BLaER1 treated with 17β-estradiol and CSF1 and Interleukin-3, amounts not matched to agents 10 nM and 100 nM (cell line): ENCODE results near the gene PIK3CD.
"Not testable (repeated sequence)": the region's sequence is repeated elsewhere in the genome, so short reads cannot be mapped to it uniquely, and the experiment has no call there.

Experiments
- H3K27ac ChIP-seq, 11 experiments: shearing (Covaris generic); formaldehyde crosslinking; 2 replicates each; pipeline ENCODE4 v1.8.1; 2022
- H3K27me3 ChIP-seq, 11 experiments: shearing (Covaris generic); formaldehyde crosslinking; 2 replicates each; pipeline ENCODE4 v1.8.1; 2022
- H3K36me3 ChIP-seq, 11 experiments: shearing (Covaris generic); formaldehyde crosslinking; 2 replicates each; pipeline ENCODE4 v1.8.1; 2022
- H3K4me1 ChIP-seq, 10 experiments: shearing (Covaris generic); formaldehyde crosslinking; 2 replicates each; pipeline ENCODE4 v1.8.1; 2022
- H3K4me2 ChIP-seq, 11 experiments: shearing (Covaris generic); formaldehyde crosslinking; 2 replicates each; pipeline ENCODE4 v1.8.1; 2022
- H3K4me3 ChIP-seq, 10 experiments: shearing (Covaris generic); formaldehyde crosslinking; 2 replicates each; pipeline ENCODE4 v1.8.1; 2022
- H3K9ac ChIP-seq, 11 experiments: shearing (Covaris generic); formaldehyde crosslinking; 2 replicates each; pipeline ENCODE4 v1.8.1; 2022
- H3K9me3 ChIP-seq, 11 experiments: shearing (Covaris generic); formaldehyde crosslinking; replicated peaks in 1 of 11; 2 replicates each; pipeline ENCODE4 v1.8.1; 2022
- H4K20me1 ChIP-seq, 11 experiments: shearing (Covaris generic); formaldehyde crosslinking; 2 replicates each; pipeline ENCODE4 v1.8.1; 2022
- Cebpa-rat ChIP-seq, 11 experiments: shearing (Covaris generic); IDR thresholded peaks; 2 replicates each; pipeline ENCODE4 v1.8.1; 2022

PIK3CD gene

GRCh38 chr1:9706178-9706577 lies 54.6 kb downstream of the PIK3CD start:
- H4K20me1 ChIP-seq: peaks cover 29 to 100% (median 89%) of the 10 kb centered on the region in 11 experiments; a peak in 21 of 22 replicates
- H3K36me3 ChIP-seq: peaks cover 58 to 100% (median 89%) of the 10 kb centered on the region in 11 experiments
- TF ChIP-seq Cebpa-rat (IDR thresholded peaks at IDR 0.05): no peak

GRCh38 chr1:9710037-9710436 lies 58.5 kb downstream of the PIK3CD start:
- Histone ChIP-seq H4K20me1 (peaks cover 50 to 100% (median 90%) of the 10 kb centered on the region in 11 experiments), H3K4me3 (no peak overlapping the region), H3K36me3 (peaks cover 72 to 100% (median 90%) of the 10 kb centered on the region in 11 experiments), H3K27me3 (no peaks in the 10 kb centered on the region), H3K27ac (no peak overlapping the region), H3K4me1 (peaks cover 26 to 82% (median 55%) of the 10 kb centered on the region in 10 experiments), H3K9me3 (no peaks in the 10 kb centered on the region), H3K9ac (no peak overlapping the region), H3K4me2 (no peak overlapping the region)
- no peak for TF ChIP-seq Cebpa-rat (IDR thresholded peaks at IDR 0.05)

More at GRCh38 chr1:9706178-9706577, 54.6 kb downstream of the PIK3CD start:
- H3K4me3 ChIP-seq: no peak overlapping the region
- H3K4me2 ChIP-seq: peak overlapping the region in 5 of 11 experiments; percentile 29 to 70 (median 67); a peak in 9 of 22 replicates
- H3K9me3 ChIP-seq: peaks cover 5 to 28% (median 20%) of the 10 kb centered on the region in 11 experiments; a peak in 21 of 22 replicates
- H3K27me3 ChIP-seq: no peaks in the 10 kb centered on the region
- peak overlapping the region in 1 of 11 experiments; percentile 21; a peak in 1 of 22 replicates for H3K9ac ChIP-seq
- H3K4me1 ChIP-seq: peaks cover 42 to 80% (median 55%) of the 10 kb centered on the region in 10 experiments
- peak overlapping the region in 4 of 11 experiments; percentile 48 to 76 (median 74); a peak in 6 of 22 replicates for H3K27ac ChIP-seq

GRCh38 chr1:9711466-9712020 lies 60.0 kb downstream of the PIK3CD start:
- Histone ChIP-seq H3K27me3 (no peaks in the 10 kb centered on the region), H4K20me1 (peaks cover 58 to 100% (median 95%) of the 10 kb centered on the region in 11 experiments), H3K4me3 (no peak overlapping the region), H3K4me2 (peak overlapping the region in 1 of 11 experiments; percentile 39; a peak in 3 of 22 replicates), H3K36me3 (peaks cover 86 to 100% (median 97%) of the 10 kb centered on the region in 11 experiments), H3K9me3 (no peaks in the 10 kb centered on the region), H3K4me1 (peaks cover 26 to 83% (median 61%) of the 10 kb centered on the region in 10 experiments), H3K9ac (no peak overlapping the region), H3K27ac (0 out of 22 replicates have a peak overlapping the region, but pooled peaks of 1 of the 11 experiments have one; percentile 3)
- no peak for TF ChIP-seq Cebpa-rat (IDR thresholded peaks at IDR 0.05)

- not testable (repeated sequence) for H3K9me3 ChIP-seq, H3K27ac ChIP-seq, H3K4me3 ChIP-seq, H3K27me3 ChIP-seq
- peaks cover 63 to 100% (median 94%) of the 10 kb centered on the region in 11 experiments for H4K20me1 ChIP-seq
- peak overlapping the region in 8 of 11 experiments; percentile 1 to 98 (median 27); a peak in 9 of 22 replicates for H3K4me2 ChIP-seq
- H3K36me3 ChIP-seq: peaks cover 82 to 96% (median 94%) of the 10 kb centered on the region in 11 experiments
- H3K9ac ChIP-seq: peak overlapping the region in 3 of 11 experiments; percentile 8 to 19 (median 18); a peak in 2 of 22 replicates
- peaks cover 34 to 84% (median 73%) of the 10 kb centered on the region in 10 experiments for H3K4me1 ChIP-seq
Measured at GRCh38 chr1:9712767-9713166, 61.2 kb downstream of the PIK3CD start.

GRCh38 chr1:9714257-9714718 lies 62.8 kb downstream of the PIK3CD start:
- Histone ChIP-seq H3K4me3 (no peak overlapping the region), H3K36me3 (peaks cover 85 to 96% (median 93%) of the 10 kb centered on the region in 11 experiments), H3K9me3 (no peaks in the 10 kb centered on the region), H3K4me2 (peak overlapping the region; percentile 87 to 98 (median 92); a peak in 21 of 22 replicates), H3K27me3 (no peaks in the 10 kb centered on the region), H3K27ac (no peak overlapping the region), H3K4me1 (peaks cover 49 to 94% (median 86%) of the 10 kb centered on the region in 10 experiments), H3K9ac (peak overlapping the region in 3 of 11 experiments; percentile 14 to 73 (median 16); a peak in 1 of 22 replicates), H4K20me1 (peaks cover 64 to 100% (median 94%) of the 10 kb centered on the region in 11 experiments)
- TF ChIP-seq Cebpa-rat (IDR thresholded peaks at IDR 0.05): no peak

GRCh38 chr1:9715536-9716226 lies 64.2 kb downstream of the PIK3CD start:
- Histone ChIP-seq H3K4me2 (peak overlapping the region; percentile 87 to 98 (median 92)), H3K36me3 (peaks cover 85 to 96% (median 92%) of the 10 kb centered on the region in 11 experiments), H3K9me3 (no peaks in the 10 kb centered on the region), H4K20me1 (peaks cover 61 to 98% (median 90%) of the 10 kb centered on the region in 11 experiments), H3K4me1 (peaks cover 59 to 97% (median 93%) of the 10 kb centered on the region in 10 experiments), H3K27me3 (no peaks in the 10 kb centered on the region), H3K27ac (peak overlapping the region in 8 of 11 experiments; percentile 56 to 83 (median 79); a peak in 15 of 22 replicates), H3K9ac (peak overlapping the region in 8 of 11 experiments; percentile 65 to 75 (median 72); a peak in 14 of 22 replicates), H3K4me3 (peak overlapping the region in 4 of 10 experiments; percentile 15 to 46 (median 38); a peak in 7 of 20 replicates)
- TF ChIP-seq Cebpa-rat (IDR thresholded peaks at IDR 0.05): no peak

- Histone ChIP-seq H3K9me3 (peaks cover 0 to 4% (median under 1%) of the 10 kb centered on the region in 11 experiments; a peak in 6 of 22 replicates), H3K4me1 (peaks cover 59 to 98% (median 89%) of the 10 kb centered on the region in 10 experiments), H3K9ac (peak overlapping the region; percentile 55 to 75 (median 70); a peak in 20 of 22 replicates), H3K27me3 (no peaks in the 10 kb centered on the region), H3K4me3 (peak overlapping the region; percentile 7 to 58 (median 39); a peak in 17 of 20 replicates), H4K20me1 (peaks cover 60 to 98% (median 90%) of the 10 kb centered on the region in 11 experiments), H3K36me3 (peaks cover 85 to 96% (median 92%) of the 10 kb centered on the region in 11 experiments), H3K4me2 (peak overlapping the region; percentile 87 to 98 (median 92)), H3K27ac (peak overlapping the region; percentile 52 to 83 (median 76); a peak in 21 of 22 replicates)
- no peak for TF ChIP-seq Cebpa-rat (IDR thresholded peaks at IDR 0.05)
Measured at GRCh38 chr1:9716404-9717192, 65.1 kb downstream of the PIK3CD start.
